ENCODE measurements around the gene PDGFC. TPM values are rescaled to one million over a fixed set of nuclear protein-coding genes. Genes with fewer than 3 reads are reported as not detected.

Gene PDGFC
- total and polyA plus RNA-seq, 2 of the 13 experiments (the other 11 are each of a cell fraction or from before 2014, with no cell fraction given) = 4.6 to 9.1 TPM

- TF ChIP-seq HMGXB4 (CRISPR knock-in tag; IDR thresholded peaks at IDR 0.05; ENCODE audit: borderline replicate concordance in 1 of 2, low read depth in 1 of 2) (peak in 1 of 2 experiments; percentile 31; a peak in 2 of 4 replicates), DBP (CRISPR knock-in tag; IDR thresholded peaks at IDR 0.05; ENCODE audit: not compliant biosample characterization) (no peak), KDM2A (CRISPR knock-in tag; IDR thresholded peaks at IDR 0.05; ENCODE audit: borderline replicate concordance, low read depth) (peak; percentile 77; the same call in 1 of the 2 replicates), MAZ (IDR thresholded peaks at IDR 0.05; ENCODE audit: borderline replicate concordance, low read depth, low read length) (peak; percentile 76; the same call in 1 of the 2 replicates), MAZ (CRISPR knock-in tag; IDR thresholded peaks at IDR 0.05; ENCODE audit: low read depth) (peak; percentile 90), ZBTB7A (CRISPR knock-in tag; IDR thresholded peaks at IDR 0.05) (peak; percentile 76), KMT2B (CRISPR knock-in tag; IDR thresholded peaks at IDR 0.05) (peak; percentile 53; the same call in 1 of the 2 replicates), E2F1 (CRISPR knock-in tag; IDR thresholded peaks at IDR 0.05) (no peak), RFX5 (IDR thresholded peaks at IDR 0.05; ENCODE audit: low read depth, low read length) (peak; percentile 89), YEATS4 (CRISPR knock-in tag; IDR thresholded peaks at IDR 0.05; ENCODE audit: borderline replicate concordance) (peak; percentile 70), AKAP8 (CRISPR knock-in tag; IDR thresholded peaks at IDR 0.05) (no peak), TFE3 (CRISPR knock-in tag; IDR thresholded peaks at IDR 0.05) (no peak), ZNF138 (CRISPR knock-in tag; IDR thresholded peaks at IDR 0.05; ENCODE audit: low read depth) (no peak), MTA3 (CRISPR knock-in tag; IDR thresholded peaks at IDR 0.05) (no peak), BCL6 (CRISPR knock-in tag; IDR thresholded peaks at IDR 0.05) (peak; percentile 34; the same call in 1 of the 2 replicates), HIVEP1 (CRISPR knock-in tag; IDR thresholded peaks at IDR 0.05) (no peak), ZNF556 (CRISPR knock-in tag; IDR thresholded peaks at IDR 0.05; ENCODE audit: borderline replicate concordance) (no peak), ZNF792 (CRISPR knock-in tag; IDR thresholded peaks at IDR 0.05) (no peak), ZNF143 (CRISPR knock-in tag; IDR thresholded peaks at IDR 0.05) (no peak), IRF1 (CRISPR knock-in tag; IDR thresholded peaks at IDR 0.05; ENCODE audit: low read depth) (no peak), ATF7-NPFF (CRISPR knock-in tag; IDR thresholded peaks at IDR 0.05; ENCODE audit: low read depth) (peak; percentile 54; the same call in 1 of the 2 replicates), ZNF253 (CRISPR knock-in tag; IDR thresholded peaks at IDR 0.05; ENCODE audit: borderline replicate concordance) (no peak), E2F5 (CRISPR knock-in tag; conservative IDR thresholded peaks at IDR 0.05) (no peak)
Observed at GRCh38 chr4:156971676-156972378, at the start of gene PDGFC (continued).

All from HepG2 (cell line).